NCI-H1436 treated with DMSO at 0.1 percent for 48 hours (cell line): ENCODE measurements around the gene EPHX1.
A peak's percentile ranks its signal among the peaks of the same experiment; 100 is the strongest.
"Not testable (repeated sequence)": the region's sequence is repeated elsewhere in the genome, so short reads cannot be mapped to it uniquely, and the experiment has no call there.

Experiments
- DNase-seq: peaks from one replicate; lab custom pipeline; 2025; lab: John Stamatoyannopoulos, UW

The EPHX1 gene

GRCh38 chr1:225809842-225810578, at the start of gene EPHX1:
Gene EPHX1 (plus strand): TSS chr1:225810124. CDS start chr1:225828730, 18,606 bp downstream.
- peak; percentile 40 for DNase-seq

DNA sequence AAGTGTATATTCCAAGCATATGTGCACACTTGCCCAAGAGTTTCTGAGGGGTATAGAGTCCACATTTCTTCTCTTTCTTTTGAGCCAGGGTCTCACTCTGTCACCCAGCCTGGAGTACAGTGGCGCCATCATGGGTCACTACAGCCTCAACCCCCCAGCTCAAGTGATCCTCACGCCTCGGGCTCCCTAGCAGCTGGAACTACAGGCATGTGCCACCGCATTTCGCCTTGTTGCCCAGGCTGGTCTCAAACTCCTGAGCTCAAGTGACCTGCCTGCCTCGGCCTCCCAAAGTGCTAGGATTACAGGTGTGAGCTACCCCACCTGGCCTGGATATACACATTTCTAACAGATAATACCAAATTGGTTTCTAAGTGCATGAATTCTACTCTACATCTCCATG, 49.4 kb upstream of the EPHX1 start:
- DNase-seq: no peak

DNA sequence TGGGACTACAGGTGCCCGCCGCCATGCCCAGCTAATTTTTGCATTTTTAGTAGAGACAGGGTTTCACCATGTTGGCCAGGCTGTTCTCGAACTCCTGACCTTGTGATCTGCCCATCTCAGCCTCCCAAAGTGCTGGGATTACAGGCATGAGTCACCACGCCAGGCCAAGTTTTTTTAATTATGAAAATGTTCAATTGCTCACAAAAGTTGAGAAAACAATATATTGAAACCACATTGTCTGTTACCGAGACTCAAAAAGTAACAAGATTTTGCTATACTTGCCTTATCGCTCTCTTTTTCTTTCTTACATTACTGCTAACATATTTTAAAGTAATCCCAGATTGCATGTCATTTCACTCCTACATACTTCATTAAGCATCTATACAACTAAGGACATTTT, 48.5 kb upstream of the EPHX1 start:
- not testable (repeated sequence) for DNase-seq

DNA sequence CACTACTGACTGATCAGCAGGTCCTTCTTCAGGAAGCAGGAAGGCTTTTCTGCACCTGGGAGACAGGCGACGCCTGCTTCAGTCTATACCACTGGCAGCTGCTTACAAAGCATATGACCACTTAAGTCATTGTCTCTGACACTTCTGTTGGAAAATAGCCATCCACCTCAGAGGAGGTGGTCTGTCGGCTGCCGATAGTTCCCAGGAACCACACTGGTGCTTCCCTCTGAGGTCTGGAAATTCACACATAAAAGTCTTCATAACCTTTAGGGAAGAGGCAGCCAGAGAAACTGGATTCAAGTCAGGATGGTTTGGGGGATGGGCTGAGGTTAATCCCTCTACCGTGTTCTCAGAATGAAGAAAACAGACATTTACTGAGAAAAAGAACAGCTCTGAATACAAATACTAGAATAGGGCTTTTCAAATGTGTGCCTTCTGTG, 47.9 kb upstream of the EPHX1 start:
- peak; percentile 51 for DNase-seq

GRCh38 chr1:225762444-225762843, 47.5 kb upstream of the EPHX1 start:
- no peak for DNase-seq

DNA sequence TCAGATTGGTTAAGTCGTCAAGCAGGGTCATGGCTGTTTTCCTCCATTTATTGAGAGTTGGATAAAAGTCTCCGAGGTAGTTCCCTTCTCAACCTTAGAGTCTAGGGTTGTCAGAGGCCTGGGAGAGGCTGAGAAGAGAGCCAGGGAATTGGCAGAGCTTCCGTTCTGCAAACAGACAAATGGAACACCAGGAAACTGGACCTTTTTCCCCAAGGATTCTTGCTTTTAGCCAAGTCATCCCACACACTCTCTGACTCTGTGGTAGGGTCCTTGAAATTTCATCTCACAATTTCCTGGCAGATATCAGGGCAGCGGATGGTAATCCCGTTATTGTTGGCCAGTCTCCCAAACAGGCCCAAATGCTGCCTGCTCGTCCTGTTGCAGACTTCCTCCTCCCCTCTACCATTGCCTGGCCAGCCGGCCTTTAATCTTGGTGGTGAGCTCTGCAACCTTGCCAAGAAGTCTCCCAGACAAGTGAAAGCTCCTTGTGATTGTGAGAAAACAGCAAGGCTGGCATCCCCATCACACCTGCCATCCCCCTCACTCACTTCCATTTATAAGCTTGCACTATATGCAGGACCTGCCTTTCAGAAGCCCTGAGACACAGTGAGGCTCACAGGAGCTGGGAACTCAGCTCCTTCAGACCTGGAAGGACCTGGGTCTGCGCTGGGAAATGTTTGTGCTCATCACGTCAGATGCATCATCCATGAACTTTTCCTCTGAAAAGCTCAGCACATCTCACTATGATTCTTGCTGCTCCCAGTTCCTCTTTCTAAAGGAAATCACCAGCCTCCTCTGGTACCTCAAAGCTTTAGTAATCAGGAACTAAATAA, 46.0 kb upstream of the EPHX1 start:
- DNase-seq: no peak

DNA sequence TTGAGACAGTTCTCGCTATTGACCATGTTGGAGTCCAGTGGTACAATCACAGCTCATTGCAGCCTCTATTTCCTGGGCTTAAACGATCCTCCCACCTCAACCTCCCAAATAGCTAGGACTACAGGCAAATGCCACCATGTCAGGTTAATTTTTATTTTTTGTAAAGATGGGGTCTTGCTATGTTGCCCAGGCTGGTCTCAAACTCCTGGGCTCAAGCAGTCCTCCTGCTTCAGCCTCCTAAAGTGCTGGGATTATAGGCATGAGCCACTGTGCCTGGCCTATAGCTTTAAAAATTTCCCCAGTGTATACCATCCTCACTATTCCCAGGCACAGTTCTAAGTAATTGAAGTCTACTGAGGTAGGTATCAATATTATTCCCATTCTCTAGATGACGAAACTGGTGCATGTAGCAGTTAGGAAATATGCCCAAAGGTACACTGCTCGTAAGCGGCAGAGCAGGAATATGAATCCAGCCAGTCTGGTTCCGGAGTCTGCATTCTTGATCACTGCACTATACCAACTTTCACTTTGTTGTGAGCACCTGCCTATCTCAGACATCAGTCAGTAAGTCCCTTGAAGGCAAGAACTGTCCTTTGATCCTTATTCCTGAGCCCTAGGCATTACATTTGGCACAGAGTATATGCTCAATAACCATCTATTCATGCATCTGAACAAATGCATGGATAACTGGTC, 43.8 kb upstream of the EPHX1 start:
- no peak for DNase-seq

DNA sequence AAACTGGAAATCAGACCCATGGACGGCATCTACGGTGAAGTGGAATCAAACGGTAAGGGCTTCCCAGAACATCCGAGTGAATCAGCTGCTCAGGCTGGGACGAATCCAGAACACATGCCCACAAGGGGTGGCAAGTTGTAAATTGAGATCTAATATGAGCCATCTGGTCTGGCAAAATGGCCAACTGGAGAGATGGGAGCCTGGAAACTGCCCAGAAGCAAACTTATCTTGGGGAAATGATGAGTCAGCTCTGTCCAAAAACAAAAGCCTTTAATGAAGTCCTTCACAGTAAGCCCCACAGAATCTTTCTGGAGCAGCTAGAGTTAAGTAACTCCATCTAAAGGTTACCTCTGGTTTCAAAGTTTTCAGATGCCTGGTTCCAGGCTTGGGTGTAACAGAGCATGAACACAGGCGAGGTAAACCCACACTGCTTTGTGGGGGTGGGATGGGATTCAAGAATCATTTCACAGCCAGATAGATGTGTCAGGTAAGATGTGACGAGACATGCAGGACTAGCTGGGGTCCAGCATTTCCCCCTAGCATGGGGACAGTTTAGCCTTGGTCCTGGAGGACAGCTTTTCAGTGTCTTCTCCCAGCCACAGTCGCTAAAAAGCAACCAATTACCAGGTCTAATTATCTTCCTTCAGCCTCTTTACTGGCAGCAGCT, 42.8 kb upstream of the EPHX1 start:
- peak; percentile 76 for DNase-seq

DNA sequence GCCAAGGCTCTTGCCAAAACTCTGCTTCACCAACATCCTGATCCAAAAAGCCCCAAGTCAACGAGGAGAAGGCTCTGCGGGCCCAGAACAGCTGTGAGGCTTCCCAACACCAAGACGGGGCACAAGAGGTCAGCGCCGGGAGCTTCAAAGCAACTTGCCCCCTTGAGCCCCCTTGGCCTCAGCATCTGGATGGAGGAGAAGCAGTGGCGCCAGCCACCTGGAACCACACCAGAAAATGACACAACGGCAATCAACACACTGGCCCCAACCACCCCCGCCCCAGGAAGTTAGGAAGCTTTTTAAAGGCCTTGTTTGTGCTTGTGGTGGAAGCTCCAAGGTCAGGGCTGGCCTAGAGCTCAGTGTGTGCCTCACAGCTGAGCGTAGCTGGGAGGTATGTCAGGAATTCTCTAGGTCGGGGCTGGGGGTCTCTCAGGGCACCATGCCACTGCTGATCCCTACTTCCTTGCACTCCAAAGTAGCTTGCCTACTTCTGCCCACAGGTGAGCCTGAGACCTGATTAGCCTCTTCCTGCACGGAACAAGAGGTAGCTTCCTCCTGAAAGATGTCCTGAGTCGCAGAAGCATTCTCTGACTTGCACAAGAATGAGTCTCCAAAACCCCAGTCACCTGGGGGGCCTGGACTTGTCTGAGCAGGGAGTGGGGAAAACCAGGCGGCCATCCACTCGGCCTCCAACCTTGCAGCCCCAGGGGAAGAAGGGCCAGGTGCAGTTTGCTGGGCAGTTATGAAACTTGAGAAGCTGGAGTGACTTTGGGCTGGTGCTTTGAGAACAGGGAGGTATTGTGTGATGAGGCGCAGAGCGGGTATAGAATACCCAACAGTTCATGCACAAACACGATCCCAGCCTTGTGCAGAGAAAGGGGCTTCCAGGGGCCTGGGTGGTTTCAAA, 42.0 kb upstream of the EPHX1 start:
- peak; percentile 35 for DNase-seq

DNA sequence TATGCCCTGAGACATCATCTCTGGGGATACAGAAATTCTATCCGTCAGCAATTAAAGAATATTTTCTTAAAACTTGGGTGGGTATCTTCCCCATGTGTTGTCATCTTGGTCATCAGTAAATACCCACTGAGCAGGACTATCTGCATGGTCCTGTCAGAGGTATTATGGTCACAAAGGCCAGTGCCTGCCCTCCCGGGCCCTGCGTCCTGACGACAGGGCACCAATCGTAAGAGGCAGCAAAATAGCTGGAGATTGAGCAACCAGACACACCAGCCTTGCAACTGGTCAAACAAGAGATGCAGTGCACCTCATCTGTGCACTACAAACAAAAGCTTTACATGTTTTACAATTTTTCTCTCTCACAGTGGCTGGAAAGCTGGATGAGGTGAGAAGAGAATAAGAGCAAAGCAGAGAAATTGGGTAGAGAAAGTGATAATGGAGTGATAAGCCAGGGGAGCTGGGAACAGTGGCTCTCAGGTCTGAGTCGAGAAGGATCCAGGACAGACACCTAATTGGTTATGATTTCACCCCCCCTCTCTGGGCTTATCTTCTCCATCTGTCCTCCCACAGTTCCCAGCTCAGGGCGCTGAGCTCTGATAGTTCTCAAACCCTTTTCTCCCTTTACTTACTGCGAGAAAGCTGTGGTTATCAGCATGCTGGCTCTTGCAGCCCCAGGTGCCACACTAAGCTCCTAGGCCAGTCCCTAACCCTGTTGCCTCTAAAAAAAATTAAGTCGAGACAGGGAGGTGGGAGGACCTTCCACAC, 41.1 kb upstream of the EPHX1 start:
- DNase-seq: no peak

DNA sequence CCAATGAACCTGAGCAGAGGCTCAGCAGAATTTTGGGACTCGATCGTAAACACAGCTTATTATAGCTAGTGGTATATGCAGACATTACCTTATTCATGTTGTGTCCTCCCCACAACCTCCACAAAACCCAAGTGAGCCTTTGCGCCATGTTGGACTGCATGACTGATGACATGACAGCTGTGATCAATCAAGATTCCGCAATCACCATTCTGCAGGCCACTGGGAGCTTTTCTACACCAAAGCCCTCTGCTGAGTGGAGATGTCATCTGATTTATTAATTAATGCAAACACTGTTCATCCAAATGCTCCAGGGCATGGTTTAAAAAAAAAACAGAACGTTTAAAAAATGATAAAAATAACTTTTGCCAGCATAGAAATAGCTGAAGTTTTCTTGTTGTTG, 40.2 kb upstream of the EPHX1 start:
- DNase-seq: no peak

- no peak for DNase-seq
These were observed 39.2 kb upstream of the EPHX1 start for GRCh38 chr1:225770561-225771248.

DNA sequence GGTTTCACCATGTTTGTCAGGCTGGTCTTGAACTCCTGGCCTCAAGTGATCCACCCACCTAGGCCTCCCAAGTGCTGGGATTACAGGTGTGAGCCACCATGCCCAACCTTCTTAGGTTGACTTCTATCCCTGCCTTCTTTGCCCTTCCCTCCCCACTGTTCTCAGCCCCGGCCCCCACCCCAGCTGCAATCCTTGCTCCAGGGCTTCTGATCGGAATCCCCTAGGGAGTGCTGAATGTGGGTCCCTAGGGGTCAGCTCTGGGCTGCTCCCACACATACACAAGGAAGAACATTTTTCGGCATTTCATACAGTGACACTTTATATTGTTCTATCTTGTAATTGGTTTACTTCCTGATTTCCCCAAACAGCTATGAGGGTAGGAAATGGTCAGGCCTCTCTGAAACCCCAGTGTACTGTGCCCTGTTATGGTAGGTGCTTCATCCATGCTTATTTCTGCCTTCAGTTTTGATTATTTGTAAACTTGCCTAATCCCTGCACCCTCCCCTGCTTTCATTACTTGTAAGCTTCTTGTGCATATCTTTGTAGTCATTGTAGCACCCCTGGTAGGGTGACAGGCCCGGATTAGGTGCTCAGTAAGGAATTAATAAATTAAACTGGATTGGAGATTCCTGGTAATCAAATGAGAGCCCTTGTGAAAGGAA, 38.1 kb upstream of the EPHX1 start:
- DNase-seq: no peak

DNA sequence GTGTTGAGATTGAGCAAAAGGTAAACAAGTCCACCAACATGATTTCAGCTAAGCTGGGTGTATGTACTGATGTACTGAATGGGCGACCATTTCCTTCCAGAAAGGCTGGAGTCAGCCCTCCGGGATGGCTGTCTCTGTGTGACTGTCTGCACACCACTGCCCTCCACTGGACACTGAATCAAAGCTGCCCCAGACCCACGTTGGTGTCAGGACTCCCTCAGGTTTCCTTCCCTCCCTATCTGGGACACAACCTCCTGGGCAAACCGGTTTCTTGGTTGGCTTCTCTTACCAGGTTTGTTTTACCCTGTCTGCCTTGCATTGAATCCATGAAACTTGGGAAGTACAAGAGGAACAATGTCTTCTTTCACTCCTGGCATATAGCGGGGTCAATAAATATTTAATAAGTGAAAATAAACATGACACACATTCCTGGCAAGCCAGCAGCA, 37.6 kb upstream of the EPHX1 start:
- DNase-seq: peak; percentile 82

DNA sequence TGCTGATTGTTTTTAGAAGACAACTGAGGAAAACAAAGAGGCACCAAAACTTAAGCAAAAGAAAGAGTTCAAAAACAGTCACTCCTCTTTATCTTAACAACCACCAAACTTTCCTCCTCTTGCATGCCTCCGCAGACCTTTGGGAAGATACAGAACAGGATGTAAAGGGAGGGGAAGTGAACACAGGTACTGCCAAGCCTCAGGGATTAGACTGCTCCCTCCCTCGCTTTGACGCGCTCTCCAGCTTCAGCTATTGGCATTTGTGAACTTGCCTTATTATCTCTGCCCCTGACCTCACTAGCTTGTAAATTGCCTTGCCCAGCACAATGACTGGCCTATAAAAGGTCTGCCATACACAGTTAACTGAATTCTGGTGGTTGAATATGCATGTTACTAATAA, 37.1 kb upstream of the EPHX1 start:
- no peak for DNase-seq

GRCh38 chr1:225774281-225775147, 35.4 kb upstream of the EPHX1 start:
- DNase-seq: no peak

- no peak for DNase-seq
These were observed 33.6 kb upstream of the EPHX1 start for GRCh38 chr1:225776294-225776693.

DNA sequence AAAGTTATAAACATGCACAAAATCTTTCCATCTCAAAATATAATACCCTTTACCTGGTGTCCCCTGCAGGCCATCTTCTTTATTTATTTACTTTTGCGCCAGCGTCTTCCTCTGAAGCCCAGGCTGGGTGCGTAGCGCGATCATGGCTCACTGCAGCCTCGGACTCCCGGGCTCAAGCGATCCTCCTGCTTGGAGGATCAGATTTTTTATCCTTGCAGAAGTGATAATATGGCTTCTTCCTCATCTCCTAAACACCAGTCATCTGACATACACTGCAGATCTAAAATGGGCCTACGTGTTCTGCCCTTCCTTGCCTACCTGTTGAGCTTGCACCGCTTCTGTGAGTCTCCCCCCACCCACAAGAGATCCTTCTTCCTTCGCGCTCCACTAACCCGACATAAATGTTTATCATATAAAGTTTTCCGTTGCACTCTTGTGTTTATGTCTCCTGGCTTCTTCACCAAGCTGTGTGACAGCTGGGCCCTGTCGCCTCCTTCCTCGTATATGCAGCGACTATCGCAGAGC, 32.8 kb upstream of the EPHX1 start:
- no peak for DNase-seq
